GM23338 (cell line): Measurements from ENCODE around the gene ALS2.
A peak's percentile ranks its signal among the peaks of the same experiment; 100 is the strongest.

Experiments
- TF ChIP-seq, protein P1 (sequence below), 2 experiments: fragments of 200-600 bp in 1 of 2; sonication (generic) in 1 of 2; conservative IDR thresholded peaks; 2 replicates each; pipeline versions ENCODE4 v1.5.1 to v1.6.1; 2016 to 2017; ENCODE audit warnings: antibody characterized with exemption in 2 of 2, low read depth in 2 of 2, mild to moderate bottlenecking in 2 of 2, moderate library complexity in 1 of 2
- TF ChIP-seq, protein P2 (sequence below): IDR thresholded peaks from one replicate; pipeline ENCODE4 v1.6.1; 2018; ENCODE audit warnings: antibody characterized with exemption; ENCODE audit not compliant: unreplicated experiment

- TF ChIP-seq, protein P1, sequence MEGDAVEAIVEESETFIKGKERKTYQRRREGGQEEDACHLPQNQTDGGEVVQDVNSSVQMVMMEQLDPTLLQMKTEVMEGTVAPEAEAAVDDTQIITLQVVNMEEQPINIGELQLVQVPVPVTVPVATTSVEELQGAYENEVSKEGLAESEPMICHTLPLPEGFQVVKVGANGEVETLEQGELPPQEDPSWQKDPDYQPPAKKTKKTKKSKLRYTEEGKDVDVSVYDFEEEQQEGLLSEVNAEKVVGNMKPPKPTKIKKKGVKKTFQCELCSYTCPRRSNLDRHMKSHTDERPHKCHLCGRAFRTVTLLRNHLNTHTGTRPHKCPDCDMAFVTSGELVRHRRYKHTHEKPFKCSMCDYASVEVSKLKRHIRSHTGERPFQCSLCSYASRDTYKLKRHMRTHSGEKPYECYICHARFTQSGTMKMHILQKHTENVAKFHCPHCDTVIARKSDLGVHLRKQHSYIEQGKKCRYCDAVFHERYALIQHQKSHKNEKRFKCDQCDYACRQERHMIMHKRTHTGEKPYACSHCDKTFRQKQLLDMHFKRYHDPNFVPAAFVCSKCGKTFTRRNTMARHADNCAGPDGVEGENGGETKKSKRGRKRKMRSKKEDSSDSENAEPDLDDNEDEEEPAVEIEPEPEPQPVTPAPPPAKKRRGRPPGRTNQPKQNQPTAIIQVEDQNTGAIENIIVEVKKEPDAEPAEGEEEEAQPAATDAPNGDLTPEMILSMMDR (conservative IDR thresholded peaks at IDR 0.05; ENCODE audit: low read depth in 2 of 2): no peak
- TF ChIP-seq, protein P2, sequence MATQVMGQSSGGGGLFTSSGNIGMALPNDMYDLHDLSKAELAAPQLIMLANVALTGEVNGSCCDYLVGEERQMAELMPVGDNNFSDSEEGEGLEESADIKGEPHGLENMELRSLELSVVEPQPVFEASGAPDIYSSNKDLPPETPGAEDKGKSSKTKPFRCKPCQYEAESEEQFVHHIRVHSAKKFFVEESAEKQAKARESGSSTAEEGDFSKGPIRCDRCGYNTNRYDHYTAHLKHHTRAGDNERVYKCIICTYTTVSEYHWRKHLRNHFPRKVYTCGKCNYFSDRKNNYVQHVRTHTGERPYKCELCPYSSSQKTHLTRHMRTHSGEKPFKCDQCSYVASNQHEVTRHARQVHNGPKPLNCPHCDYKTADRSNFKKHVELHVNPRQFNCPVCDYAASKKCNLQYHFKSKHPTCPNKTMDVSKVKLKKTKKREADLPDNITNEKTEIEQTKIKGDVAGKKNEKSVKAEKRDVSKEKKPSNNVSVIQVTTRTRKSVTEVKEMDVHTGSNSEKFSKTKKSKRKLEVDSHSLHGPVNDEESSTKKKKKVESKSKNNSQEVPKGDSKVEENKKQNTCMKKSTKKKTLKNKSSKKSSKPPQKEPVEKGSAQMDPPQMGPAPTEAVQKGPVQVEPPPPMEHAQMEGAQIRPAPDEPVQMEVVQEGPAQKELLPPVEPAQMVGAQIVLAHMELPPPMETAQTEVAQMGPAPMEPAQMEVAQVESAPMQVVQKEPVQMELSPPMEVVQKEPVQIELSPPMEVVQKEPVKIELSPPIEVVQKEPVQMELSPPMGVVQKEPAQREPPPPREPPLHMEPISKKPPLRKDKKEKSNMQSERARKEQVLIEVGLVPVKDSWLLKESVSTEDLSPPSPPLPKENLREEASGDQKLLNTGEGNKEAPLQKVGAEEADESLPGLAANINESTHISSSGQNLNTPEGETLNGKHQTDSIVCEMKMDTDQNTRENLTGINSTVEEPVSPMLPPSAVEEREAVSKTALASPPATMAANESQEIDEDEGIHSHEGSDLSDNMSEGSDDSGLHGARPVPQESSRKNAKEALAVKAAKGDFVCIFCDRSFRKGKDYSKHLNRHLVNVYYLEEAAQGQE: peak; percentile 18
Observed at GRCh38 chr2:201780674-201781493, at the start of gene ALS2.
